Upper lobe of right lung (tissue), 1 donor: ENCODE measurements around the gene ACSL4. TPM values are rescaled to one million over a fixed set of nuclear protein-coding genes. Genes with fewer than 3 reads are reported as not detected.

ENCODE experiments used
- ATAC-seq: fragments of 200-7000 bp; cut with Tn5 transposase; one replicate; pipeline ENCODE4 v1.9.1; 2020; ENCODE audit warnings: mild to moderate bottlenecking, moderate library complexity
- DNase-seq: peaks from one replicate; pipeline ENCODE4 v3.0.0-alpha.2; 2020
- H3K27ac ChIP-seq: fragments of 200-600 bp; one replicate; pipeline ENCODE4 v1.8.0; 2022
- H3K27me3 ChIP-seq: fragments of 200-600 bp; one replicate; pipeline ENCODE4 v1.8.0; 2022; ENCODE audit warnings: mild to moderate bottlenecking
- H3K36me3 ChIP-seq: fragments of 200-600 bp; one replicate; pipeline ENCODE4 v1.8.0; 2022
- H3K4me1 ChIP-seq: fragments of 200-600 bp; one replicate; pipeline ENCODE4 v1.8.0; 2022
- H3K4me3 ChIP-seq: fragments of 200-600 bp; one replicate; pipeline ENCODE4 v1.8.0; 2022; ENCODE audit warnings: mild to moderate bottlenecking
- H3K9me3 ChIP-seq: fragments of 200-600 bp; one replicate; pipeline ENCODE4 v1.8.0; 2022
- CTCF ChIP-seq: fragments of 200-600 bp; IDR thresholded peaks from one replicate; pipeline ENCODE4 v1.8.0; 2022; ENCODE audit warnings: antibody characterized with exemption
- intact Hi-C: fragments of 100-400 bp; cut with DNase I; formaldehyde crosslinking; loops from one replicate; pipeline ENCODE4 v1.11.0; 2022
- total RNA-seq: library from RNA; stranded (reverse); fragmentation: NEBNext Ultra II Directional; extraction: Animal tissue kit (Norgen Biotek cat#: 25700); gene quantifications from one replicate; pipeline ENCODE4 v1.2.1, GENCODE V29; 2021
- donor health status: DM: no; HTN: yes; CAD: no; lungs with severe emphysema.

ACSL4 gene
- total RNA-seq, 1 donor from 2014 or later, result 140 TPM

DNA sequence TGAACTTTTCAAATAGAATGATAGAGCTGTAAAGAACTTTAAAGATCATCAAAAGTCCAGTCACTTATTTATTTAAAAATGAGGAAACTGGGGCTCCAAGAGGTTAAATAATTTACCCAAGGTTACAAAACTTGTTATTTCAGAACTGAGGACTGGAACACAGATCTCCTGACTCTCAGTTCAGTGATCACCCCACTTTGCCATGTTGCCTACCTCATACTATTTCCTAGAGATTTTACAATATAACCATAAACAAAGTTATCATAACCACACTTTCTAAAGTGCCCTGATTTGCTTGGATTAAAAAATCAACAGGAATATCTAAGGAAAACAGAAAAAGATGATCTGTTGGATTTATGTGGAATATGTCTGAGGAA lies 7.4 kb upstream of the ACSL4 start:
- H3K27ac ChIP-seq, result peak overlapping the region; percentile 36
- TF ChIP-seq CTCF, result no peak
- intact Hi-C loops, result no loop called here
- no peaks in the 10 kb centered on the region for H3K36me3 ChIP-seq
- H3K4me1 ChIP-seq, result no peaks in the 10 kb centered on the region
- no peak overlapping the region for H3K4me3 ChIP-seq
- H3K27me3 ChIP-seq, result no peaks in the 10 kb centered on the region
- peak; percentile 34 for ATAC-seq
- no peaks in the 10 kb centered on the region for H3K9me3 ChIP-seq
- DNase-seq, result no peak

DNA sequence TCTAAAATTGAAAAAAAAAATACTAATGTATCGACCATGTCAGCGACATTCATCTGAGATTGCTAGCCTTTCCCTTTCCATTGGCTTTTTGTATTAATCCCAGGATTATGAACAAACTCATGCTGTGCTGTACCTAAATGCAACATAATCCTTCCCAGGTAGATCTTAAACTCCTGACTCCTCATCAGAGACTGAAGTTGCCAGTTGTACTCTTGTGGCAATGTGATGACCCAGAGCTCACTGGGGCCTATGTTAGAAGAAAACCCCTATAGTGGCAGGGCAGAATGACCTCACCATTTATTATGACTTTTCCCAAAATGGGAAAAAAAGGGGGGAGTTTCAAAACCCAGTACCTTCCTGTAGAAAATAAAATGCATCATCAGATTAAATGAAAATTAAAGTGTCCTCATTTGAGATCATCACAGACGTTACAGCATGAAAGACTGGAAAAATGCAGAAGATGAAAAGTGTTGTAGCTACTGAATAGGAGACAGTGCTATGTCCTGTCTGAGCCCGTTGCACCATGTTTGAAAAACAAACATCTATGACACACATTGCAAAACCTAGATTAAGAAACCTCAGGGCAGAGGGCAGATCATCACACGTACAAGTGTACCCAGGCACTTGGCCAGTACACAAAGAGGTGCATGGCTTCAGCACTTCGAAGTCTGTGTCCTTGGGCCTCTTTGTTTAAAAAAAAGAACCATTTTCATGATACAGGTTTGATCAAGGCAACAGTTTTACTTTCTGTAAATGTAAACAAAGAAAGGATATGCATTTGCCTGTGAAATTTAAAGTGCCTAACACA lies 6.8 kb upstream of the ACSL4 start:
- no peaks in the 10 kb centered on the region for H3K4me1 ChIP-seq
- TF ChIP-seq CTCF, result no peak
- no peaks in the 10 kb centered on the region for H3K36me3 ChIP-seq
- peak overlapping the region; percentile 51 for H3K27ac ChIP-seq
- no peaks in the 10 kb centered on the region for H3K27me3 ChIP-seq
- DNase-seq, result no peak
- no peak overlapping the region for H3K4me3 ChIP-seq
- intact Hi-C loops, result no loop called here
- peak; percentile 88 for ATAC-seq
- H3K9me3 ChIP-seq, result no peaks in the 10 kb centered on the region

DNA sequence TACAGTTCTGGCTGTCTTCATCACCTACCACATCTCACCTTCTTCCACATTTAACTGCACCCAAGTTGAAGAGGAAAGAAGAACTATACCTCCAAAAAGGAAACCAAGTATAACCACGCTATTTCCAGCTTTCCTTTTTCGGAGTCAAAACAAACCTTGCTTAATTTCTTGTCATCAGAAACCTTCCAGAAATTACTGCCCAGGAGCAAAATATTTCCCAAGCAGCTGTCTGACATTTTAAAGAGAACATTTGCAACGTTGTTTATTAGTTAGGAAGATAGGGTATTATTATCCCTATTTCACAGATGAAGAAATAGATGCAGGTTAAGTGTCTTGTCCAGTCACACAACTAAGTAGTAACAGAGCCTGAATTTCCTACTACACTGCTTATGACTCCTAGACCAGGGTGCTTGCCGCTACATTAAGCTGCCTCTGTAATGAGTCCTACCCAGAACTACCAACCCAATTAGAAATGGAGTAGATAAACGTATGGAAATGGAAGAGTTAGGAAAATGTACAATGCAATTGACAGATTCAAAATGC lies 2.2 kb upstream of the ACSL4 start:
- Histone ChIP-seq H3K4me1 (no peaks in the 10 kb centered on the region), H3K4me3 (no peak overlapping the region), H3K27me3 (no peaks in the 10 kb centered on the region), H3K27ac (peak overlapping the region; percentile 37), H3K36me3 (no peaks in the 10 kb centered on the region), H3K9me3 (no peaks in the 10 kb centered on the region)
- intact Hi-C loops, result no loop called here
- DNase-seq, result no peak
- no peak for TF ChIP-seq CTCF
- ATAC-seq, result no peak

DNA sequence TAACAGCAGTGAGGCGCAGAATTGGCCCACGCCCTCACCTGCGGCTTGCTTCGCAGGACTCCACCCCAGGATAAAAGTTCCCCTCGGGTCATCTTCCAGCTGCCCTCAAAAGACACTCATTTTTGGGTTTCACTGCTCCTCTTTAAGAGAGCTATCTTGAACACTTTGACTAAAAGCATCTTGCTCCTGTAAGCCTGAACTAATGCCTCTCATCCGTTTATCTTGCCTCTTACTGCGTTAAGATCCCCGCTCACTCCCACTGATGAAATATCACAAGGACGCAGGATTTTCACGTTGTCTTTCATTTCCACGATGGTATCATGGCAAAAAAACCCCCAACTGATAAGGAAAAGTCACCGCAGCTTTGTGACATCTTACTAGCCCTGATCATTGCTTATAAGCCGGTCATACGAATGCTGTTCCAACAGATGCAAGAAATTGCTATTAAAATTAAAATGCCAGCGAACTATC lies 591 bp upstream of the ACSL4 start:
- no peak for ATAC-seq
- H3K27ac ChIP-seq, result peak overlapping the region; percentile 82

GRCh38 chrX:109732017-109732801 lies 848 bp downstream of the ACSL4 start:
- no peak for TF ChIP-seq CTCF
- H3K9me3 ChIP-seq, result no peaks in the 10 kb centered on the region
- H3K27me3 ChIP-seq, result no peaks in the 10 kb centered on the region
- intact Hi-C loops, result no loop called here
- H3K4me1 ChIP-seq, result peaks cover 8% of the 10 kb centered on the region
- H3K36me3 ChIP-seq, result no peaks in the 10 kb centered on the region
- DNase-seq, result no peak
- peak; percentile 4 for ATAC-seq
- H3K4me3 ChIP-seq, result peak overlapping the region; percentile 67
- peak overlapping the region; percentile 87 for H3K27ac ChIP-seq

More for the DNA sequence above, 591 bp upstream of the ACSL4 start:
- no peaks in the 10 kb centered on the region for H3K4me1 ChIP-seq
- no peak for DNase-seq
- H3K36me3 ChIP-seq, result no peaks in the 10 kb centered on the region
- intact Hi-C loops, result no loop called here
- no peaks in the 10 kb centered on the region for H3K27me3 ChIP-seq
- TF ChIP-seq CTCF, result no peak
- H3K4me3 ChIP-seq, result peak overlapping the region; percentile 67
- H3K9me3 ChIP-seq, result no peaks in the 10 kb centered on the region
